CD4-positive, alpha-beta T cell treated with Interferon gamma for 1 hour (primary cell): Measurements from ENCODE around the gene SBSN.

Source experiments
- DNase-seq: peaks from one replicate; pipeline ENCODE4 v3.0.0-alpha.2; 2020

SBSN gene

DNA sequence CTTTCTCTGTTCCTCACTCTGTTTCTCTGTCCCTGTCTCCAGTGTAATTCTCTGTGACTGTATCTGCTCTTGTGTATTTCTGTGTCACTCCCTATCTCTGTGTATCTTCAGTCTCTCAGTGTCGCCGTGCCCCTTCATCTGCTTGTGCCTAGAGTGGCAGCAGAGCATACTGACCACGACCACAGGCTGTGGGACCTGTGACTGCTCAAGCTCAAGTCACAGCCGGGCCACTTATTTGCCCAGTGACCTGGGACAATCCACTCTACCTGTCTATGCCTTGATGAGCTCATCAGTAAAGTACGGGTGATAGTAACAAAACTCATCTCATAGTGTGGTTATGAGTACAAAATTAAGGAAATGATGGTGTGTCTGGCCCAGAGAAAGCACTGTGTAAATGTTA, 26.0 kb upstream of the SBSN start:
- DNase-seq: no peak

DNA sequence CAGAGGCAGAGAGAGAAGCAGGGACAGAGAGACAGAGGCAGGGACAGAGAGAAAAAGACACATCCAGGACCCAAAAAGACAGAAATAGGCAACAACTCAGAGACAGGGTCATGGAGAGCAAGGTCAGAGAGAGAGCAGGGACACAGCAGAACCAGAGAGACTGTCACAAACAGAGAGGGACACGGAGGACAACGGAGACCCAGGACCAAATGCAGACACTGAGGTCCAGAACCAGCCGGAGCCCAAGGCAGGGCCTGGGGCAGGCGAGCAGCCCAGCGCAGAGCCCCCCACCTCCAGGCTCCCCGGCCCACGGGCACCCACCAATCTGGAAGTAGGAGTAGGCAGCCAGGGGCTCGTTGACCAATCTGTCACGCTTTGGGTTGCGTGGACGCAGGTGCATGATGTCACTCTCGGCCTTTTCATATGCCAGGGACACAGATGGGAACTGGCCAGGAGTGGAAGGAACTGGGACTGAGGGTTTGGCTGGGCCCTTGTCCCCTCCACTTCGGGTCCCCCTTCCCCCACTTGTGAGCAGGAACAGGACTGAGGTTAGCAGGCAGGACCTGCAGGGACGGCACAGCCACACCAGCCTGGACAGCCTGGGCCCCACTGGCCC, 25.4 kb upstream of the SBSN start:
- no peak for DNase-seq

DNA sequence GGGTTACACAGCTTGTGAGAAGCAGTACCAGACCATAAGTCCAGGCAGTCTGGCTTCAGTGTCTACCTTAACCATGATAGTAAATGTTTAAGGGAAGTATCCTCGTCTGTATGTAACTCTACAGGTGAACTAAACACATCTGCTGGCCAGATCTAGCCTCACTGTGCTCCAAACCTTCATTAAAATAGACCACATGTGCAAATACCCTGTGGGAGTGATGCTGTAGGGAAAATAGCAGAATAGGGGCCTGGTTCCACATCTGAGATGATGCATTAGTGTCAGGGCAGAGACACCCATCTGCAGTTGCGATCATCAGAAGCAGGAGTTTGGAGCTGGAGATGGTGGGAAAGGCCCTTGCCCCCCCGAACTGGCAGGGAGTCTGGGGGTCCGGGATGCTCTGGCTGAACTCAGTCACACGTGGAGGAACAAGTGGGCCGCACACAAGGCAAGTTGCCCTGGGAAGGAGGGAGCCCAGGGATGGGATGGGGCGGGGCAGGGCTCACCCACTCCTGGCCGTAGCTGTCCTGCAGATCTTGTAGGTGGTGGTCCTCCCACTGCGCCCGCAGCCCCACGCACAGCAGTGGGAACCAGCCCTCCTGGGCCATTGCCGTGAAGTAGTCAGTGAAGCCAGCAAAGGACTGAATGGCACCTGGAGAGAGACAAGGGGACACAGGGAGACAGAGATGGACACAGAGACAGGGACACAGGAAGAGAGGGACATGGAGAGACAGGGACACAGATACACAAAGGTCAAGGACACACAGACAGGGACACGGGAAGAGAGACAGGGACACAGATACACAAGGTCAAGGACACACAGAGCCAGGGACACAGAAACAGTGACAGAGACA, 24.6 kb upstream of the SBSN start:
- no peak for DNase-seq

DNA sequence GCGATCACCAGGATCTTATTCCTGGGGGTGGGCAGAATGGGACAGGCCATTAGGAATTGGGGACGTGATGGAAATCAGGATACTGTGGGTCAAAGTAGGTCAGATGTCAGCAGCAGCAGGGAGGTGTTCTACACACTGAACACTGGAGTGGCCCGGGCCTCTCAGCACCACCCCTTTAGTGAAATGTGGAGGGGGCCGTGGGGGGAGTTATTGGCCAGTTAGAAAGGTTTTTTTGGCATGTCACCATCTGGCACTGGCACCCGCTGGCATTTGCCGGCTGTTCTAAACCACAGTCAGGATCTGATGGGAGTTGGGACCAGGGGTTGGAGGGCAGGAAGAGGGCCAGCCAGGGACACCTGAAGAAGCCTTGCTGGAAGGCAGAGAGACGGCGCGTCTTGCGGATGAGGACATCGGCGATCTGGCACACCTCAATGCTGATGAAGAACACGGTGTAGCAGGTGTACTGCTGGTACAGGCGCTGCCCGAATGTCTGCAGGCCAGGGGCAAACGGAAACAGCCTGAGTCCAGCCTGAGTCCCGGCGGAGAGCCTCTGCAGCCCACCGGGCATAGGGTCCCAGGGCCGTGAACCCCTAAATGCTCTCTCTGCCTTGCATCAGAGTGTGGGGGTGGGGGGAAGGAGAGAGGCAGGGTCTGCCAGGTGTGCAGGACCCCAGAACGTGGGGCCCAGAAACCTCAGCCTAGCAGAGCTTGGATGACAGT, 23.1 kb upstream of the SBSN start:
- DNase-seq: no peak

DNA sequence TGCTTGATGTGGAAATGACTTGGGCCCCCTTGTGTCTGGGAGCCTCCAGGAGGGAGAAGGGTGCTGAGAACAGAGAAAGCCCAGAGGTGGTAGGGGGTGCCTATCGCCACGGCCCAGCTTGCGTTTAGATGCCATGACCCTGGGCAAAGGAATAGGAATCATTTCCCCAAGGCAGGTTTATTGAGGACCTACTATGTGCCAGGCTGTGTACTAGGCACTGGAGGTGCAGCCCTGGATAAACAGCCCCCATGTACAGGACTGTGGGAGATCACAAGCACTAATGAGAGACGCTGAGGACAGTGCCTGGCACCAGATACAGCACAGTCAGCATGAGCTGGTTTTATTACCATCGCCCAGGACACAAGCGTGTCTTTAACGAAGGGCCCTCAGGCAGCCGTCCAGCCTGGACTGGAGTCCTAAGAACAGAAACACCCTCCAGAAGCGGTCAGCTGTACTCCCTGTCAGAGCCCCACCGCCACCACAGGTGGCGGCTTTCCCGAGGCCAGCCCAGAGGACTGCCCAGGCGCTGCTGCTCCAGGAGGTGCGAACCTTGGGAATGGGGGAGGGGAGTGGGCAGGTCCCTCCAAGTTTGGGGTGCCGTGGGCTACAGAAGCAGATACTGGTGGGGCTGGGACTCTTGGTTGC, 21.9 kb upstream of the SBSN start:
- DNase-seq: no peak

DNA sequence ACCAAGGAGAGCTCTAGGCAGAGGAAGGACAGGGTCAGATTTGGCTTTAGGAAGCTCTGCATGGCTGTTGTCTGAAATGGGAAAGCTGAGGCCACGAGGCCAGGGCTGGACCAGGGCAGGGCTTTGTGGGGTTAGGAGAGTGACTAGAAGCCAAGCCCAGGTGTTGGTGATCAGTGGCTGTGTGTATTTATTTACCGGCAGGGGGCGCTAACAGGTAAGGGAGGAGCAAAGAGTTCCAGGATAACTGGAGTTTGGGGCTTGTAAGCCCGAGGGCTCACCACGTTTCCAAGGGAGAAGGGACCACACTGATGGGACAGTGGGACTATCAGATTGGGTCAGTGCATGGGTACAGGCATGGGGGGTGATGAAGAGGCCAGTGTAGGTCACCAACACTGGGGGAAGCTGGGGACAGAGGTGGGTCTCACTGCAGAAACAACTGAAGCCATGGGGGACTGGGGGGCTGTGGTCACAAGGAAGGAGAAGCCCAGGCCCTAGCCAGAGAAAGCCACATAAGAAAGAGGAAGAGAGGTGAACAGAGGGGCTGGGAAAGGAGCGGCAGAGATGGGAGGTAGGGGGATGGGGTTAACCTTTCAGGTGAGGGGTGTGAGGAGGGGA, 21.2 kb upstream of the SBSN start:
- DNase-seq: peak; percentile 44

DNA sequence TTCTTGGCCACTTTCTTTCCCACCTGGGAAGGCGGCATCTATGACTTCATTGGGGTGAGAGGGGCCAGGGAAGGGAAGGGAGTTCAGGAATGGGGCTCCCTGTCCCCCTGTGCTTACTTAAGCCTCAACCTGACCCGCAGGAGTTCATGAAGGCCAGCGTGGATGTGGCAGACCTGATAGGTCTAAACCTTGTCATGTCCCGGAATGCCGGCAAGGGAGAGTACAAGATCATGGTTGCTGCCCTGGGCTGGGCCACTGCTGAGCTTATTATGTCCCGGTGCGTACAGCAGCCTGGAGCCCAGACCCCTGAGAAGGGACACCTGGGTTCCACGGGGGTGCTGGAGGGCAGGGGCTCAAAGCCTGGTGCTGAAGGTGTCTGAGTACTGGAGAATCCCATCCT, 18.4 kb upstream of the SBSN start:
- DNase-seq: no peak

DNA sequence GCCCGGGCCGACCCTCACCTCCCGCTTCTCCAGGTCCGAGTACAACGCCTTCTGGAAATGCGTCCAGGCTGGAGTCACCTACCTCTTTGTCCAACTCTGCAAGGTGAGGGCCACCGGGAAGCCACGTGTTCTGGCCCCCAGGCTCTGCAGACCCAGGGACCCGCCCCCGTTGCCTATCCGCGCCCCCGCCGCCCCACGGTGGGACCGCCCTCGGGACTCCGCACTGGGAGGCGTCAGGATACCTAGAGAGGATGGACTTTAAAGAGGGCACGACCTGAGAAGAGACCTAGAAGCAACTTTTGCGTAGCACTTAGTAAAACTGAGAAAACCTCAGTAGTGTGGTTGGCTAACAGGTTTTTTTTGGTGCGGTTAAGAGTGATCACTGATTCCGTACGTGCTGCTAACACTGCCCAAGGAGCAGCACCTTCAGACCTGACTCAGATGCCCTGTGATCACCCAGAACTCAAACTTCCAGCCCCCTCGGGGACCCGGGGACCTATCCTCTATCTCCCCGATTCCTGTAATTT, 17.8 kb upstream of the SBSN start:
- peak; percentile 26 for DNase-seq

DNA sequence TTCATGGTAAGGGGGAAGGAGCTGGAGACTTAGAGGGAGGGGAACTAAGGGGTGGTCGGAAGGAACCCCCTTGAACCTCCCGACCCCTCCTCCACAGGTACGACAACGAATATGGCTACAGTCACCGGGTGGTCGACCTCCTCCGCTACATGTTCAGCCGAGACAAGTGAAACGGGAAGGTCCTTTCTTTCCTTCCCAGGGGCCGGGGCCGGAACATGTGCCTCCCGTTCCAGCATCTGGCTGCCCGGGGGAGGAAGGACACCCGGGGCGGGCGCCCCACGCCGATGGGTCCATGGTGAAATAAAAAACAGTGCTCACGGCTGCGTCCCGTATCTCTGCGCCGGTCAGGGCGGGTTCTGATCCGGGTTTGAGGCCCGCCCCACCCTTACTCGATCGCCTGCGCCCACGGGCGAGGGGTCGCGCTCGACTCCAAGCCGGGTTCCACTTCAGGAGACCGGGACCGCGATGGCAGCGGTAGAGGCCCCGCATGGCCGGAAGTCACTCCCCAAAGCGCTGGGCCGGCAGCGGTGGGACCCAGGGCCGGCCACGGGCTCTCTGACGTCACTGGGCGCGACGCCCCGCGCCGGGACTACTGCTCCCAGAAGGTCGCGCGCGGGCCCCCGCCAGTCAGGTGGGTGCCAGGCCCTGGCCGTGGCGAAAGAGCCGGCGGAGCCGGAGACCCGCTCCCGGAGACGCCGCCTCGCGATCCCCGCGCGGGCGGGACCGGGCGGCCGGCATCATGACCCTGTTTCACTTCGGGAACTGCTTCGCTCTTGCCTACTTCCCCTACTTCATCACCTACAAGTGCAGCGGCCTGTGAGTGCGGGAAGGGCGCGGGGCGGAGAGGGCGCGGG, 17.1 kb upstream of the SBSN start, which contains the start of gene TMEM147:
TMEM147 (plus strand) TSS at position 626 of the 854 bp plus-strand sequence; CDS start at position 740, 114 bp downstream.
- DNase-seq: peak; percentile 83

DNA sequence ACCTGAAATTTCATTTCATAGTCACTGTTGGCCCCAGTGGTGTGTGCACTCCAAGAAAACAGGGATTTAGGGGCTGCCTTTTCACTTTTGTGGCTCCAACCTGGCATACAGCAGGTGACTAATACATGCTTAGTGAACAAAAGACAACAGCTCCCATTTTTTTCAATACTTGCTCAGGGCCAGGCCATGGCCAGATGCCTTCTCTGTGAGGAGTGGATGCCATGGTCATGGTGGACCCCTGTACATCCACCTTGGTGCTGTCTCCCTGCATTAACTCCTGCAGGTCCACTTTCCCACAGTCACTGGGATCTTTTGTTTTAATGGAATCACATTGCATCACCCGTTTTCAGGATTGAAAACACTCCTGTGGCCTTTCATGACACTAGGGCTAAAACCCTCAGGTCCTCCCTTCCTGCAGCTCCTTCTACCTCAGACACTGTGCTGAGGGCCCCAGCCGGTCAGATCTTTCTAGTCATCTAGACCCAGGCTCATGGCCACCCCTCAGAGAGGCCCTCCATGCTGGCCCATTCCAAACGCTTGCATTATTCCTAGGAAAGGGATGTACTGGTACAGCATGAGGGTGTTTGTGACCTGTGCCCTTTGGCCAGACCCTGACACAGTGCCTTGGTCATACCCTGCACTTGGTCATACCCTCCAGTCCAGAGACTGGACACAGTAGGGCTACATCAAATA, 16.1 kb upstream of the SBSN start:
- DNase-seq: no peak

DNA sequence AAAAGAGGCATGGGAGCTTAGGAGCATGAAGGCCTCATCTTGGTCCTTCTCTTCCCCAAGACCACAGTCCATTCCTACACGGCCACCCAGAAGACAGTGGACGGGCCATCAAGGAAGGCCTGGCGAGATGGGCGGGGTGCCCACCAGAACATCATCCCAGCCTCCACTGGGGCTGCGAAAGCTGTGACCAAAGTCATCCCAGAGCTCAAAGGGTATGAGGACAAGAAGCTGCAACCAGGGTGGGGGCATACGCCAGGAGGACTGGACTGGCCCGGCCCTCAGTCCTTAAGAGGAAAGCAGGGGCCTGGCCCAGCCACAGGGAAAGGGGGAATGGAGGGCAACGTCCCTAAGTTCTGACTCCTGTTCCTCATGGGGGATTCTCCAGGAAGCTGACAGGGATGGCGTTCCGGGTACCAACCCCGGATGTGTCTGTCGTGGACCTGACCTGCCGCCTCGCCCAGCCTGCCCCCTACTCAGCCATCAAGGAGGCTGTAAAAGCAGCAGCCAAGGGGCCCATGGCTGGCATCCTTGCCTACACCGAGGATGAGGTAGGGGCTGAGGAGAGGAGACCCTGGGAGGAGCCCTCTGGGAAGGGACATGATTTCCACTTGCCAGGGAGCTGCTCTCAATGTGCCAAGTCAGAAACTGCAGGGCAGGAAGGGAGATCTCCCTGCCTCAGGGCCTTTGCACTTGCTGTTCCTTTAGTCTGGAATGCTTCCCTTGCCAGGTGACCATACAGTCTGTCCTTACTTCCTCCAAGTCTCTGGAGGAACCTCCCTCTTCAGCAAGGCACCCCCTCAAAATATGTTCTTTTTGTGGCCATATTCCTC, 15.4 kb upstream of the SBSN start:
- DNase-seq: no peak

DNA sequence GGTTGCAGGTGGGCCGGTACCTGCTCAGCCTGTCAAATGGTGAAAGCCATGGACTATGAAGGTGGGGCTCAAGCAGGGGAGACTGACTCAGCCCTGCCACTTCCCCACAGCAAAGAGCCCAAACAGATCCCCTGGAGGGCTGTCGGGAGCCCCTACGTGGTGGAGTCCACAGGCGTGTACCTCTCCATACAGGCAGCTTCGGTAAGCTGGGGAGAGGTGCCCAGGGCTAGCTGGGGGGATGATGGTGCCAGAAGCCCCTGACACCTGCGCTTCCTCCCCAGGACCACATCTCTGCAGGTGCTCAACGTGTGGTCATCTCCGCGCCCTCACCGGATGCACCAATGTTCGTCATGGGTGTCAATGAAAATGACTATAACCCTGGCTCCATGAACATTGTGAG, 14.1 kb upstream of the SBSN start:
- no peak for DNase-seq

DNA sequence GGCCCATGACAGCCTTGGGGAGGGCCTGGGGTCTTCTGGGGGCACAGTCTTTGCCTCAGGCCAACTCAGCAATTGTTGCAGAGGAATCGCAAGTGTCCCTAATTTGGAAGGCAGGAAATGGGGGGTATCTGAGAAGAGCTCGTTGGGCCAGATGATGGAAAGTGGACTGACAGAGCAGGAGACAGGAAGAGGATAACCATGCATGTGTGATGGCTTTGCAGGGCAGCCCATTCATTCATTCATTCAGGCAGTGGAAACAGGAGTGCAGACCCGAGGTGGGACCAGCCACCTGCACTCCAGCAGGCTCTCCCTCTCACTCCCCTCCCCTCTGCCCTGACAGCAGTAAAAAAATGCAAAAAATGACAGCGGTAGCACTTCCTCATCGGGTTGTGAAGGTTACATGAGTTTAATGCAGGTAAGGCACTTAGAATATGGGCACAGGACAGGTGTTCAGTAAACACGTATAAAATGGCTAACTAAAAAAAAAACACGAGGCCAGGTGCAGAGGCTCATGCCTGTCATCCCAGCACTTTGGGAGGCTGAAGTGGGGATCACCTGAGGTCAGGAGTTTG, 12.3 kb upstream of the SBSN start:
- no peak for DNase-seq

DNA sequence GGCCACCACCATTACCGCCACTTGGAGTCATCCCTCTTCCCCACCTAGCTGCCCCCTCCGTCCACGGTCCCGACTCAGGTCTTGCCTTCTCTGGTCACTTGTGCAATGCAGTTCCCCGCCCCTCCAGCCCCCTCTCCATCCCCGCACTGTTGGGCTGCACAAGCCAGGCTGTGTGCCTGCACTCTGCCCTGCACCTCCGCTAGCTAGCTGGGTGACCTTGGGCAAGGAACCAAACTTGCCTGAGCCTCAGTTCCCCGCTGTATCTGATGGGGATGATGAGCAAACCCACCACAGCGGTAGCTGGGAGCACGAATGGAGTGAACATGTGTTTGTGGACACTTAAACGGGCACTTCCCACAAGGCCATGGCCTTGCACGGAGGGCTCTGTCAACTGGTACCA, 11.7 kb upstream of the SBSN start:
- no peak for DNase-seq

DNA sequence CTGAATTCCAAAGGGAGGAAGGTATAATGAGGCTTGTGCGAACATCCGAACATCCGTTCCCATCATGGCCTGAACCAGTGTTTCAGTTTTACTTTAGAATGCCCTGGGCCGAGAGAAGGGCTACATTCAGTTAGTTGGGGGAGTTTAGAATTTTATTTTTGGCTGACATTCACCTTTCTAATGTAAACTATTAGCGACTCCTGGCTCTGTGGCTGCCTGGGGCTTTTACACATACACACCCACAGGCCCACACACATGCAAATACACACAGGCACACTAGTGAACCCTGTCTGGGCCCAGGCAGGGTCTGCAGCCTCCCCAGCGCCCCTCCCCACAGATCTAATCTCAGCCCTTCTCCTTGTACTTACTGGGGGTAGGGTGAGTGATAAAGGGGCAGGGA, 11.2 kb upstream of the SBSN start:
- no peak for DNase-seq

DNA sequence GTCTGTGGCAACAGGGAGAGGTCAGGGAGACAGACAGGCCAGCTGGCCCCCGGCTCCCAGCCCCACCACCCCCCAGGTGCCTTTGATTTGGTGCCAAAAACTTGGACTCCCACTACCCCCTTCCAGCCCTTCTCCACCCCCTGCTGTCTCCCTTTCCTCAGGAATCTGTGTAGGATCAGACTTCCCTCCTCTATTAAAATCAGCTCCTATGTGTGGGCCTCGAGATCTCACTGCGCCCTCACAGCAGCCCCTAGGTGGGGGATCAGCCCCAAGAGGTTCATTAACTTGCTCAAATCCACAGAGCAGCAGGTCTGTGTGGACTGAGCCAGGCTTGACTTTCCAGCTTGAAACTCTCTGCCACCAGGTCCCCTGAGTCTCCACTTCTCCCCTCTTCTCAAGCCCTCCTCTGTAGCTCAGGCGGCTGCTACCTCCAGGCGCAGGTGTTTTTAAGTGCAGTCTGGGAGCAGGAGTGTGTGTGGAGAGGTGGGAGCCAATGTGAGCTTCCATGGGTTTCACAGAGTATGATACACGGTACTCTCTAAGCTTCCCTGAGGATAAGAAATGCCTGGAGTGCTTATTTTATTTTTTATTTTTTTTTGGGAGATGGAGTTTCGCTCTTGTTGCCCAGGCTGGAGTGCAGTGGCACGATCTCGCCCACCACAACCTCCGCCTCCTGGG, 6.8 kb upstream of the SBSN start:
- no peak for DNase-seq

DNA sequence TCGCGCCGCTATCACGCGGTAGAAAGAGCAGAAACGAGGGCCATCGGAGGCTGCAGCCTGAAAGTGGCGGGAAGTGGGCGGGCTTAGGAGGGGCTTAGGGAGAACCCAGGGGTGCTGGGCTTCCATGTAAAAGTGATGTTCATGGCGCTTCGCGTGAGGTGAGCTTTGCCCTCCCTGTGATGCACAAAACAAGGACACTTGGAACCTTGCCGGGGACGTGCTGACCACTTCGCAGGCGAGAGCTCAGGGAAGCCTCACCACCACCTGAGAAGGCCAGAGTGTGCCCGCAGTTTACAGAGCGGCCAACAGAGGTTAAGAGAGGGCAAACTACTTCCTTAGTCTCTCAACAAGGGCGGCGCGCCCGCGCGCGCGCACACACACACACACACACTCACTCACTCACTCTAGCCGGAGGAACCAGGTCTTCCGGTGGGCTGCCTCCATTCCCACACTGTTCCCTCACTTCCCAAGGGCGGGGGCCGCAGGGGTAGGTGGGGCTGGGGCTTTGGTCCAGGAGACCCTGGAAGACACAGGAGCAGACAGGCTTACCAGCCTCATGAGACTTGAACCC, 5.8 kb upstream of the SBSN start:
- peak; percentile 46 for DNase-seq

DNA sequence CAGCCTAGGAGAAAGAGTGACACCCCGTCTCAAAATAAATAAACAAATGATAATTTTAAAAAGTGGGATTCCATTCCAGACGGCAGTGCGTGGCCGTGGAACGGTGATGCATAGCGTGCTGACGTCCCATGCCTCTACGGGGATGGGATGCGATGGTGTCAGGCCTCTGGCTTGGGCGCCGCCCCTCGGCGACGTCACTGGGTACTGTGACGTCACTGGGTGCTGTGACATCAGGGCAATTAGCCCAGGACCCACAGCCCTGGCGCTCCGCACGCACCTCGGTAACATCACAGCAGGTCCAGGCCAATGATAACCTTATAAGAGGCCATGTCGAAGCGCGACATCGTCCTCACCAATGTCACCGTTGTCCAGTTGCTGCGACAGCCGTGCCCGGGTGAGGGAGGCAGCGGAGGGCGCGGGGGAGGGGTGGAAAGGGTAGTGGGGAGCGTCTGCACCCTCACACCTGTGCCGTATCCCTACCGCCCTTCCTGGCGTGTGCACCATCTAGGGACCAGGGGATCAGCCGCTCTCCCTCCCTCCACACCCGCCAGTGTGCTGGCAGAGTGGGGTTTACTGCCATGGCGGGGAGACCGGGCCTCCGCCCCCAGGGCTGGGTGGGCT, 5.2 kb upstream of the SBSN start, which contains the start of gene GAPDHS:
GAPDHS (plus strand) TSS at position 256 of the 621 bp plus-strand sequence; CDS start at position 328, 72 bp downstream.
- no peak for DNase-seq
